ENCODE measurements around the gene SERINC5.

Gene SERINC5

DNA sequence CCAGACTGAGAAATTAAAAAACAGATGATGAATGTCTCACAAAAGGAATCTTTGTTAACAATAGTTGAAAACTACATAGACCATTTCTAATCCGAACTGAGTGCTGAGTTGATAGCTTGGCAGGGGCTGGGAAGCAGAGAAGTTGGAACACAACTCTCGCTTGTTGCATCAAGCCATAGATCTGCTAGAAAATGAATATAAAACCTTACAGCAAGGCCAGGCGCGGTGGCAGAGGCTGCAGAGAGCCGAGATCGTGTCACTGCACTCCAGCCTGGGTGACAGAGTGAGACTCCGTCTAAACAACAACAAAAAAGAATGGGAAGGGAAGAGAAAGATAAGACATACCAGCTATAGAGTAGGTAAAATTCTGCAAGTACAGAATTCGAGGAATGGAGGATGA lies 35.9 kb upstream of the SERINC5 start:
- TF ChIP-seq, protein P1, sequence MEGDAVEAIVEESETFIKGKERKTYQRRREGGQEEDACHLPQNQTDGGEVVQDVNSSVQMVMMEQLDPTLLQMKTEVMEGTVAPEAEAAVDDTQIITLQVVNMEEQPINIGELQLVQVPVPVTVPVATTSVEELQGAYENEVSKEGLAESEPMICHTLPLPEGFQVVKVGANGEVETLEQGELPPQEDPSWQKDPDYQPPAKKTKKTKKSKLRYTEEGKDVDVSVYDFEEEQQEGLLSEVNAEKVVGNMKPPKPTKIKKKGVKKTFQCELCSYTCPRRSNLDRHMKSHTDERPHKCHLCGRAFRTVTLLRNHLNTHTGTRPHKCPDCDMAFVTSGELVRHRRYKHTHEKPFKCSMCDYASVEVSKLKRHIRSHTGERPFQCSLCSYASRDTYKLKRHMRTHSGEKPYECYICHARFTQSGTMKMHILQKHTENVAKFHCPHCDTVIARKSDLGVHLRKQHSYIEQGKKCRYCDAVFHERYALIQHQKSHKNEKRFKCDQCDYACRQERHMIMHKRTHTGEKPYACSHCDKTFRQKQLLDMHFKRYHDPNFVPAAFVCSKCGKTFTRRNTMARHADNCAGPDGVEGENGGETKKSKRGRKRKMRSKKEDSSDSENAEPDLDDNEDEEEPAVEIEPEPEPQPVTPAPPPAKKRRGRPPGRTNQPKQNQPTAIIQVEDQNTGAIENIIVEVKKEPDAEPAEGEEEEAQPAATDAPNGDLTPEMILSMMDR (IDR thresholded peaks at IDR 0.05; ENCODE audit: insufficient read depth, missing control alignments), result no peak
- DNase-seq (ENCODE audit: insufficient read length, low spot score), result no peak
- no peak for FAIRE-seq

DNA sequence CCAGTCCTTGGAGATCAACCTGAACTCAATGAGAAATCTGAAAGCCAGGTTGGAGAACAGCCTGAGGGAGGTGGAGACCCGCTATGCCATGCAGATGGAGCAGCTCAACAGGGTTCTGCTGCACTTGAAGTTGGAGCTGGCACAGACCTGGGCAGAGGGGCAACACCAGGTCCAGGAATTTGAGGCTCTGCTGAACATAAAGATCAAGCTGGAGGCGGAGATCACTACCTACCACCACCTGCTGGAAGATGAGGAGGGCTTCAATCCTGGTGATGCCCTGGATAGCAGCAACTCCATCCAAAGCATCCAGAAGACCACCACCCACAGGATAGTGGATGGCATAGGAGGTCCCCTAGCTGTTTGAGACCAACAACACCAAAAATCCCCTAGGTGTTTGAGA lies 33.5 kb upstream of the SERINC5 start:
- TF ChIP-seq, protein P1 (IDR thresholded peaks at IDR 0.05; ENCODE audit: insufficient read depth, missing control alignments), result no peak
- FAIRE-seq, result no peak
- DNase-seq (ENCODE audit: insufficient read length, low spot score), result no peak

DNA sequence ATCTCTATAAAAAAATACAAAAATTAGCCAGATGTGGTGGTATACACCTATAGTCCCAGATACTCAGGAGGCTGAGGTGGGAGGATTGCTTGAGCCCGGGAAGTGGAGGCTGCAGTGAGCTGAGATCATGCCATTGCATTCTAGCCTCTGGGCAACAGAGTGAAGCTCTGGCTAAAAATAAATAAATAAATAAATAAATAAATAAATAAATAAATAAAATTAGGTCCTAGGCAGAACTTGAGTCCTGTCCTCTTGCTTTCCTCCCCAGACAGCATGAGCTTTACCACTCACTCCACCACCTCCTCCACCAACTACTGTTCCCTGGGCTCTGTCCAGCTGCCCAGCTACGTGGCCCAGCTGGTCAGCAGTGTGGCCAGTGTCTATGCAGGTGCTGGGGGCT lies 32.3 kb upstream of the SERINC5 start:
- no peak for DNase-seq (ENCODE audit: insufficient read length, low spot score)
- TF ChIP-seq, protein P1 (IDR thresholded peaks at IDR 0.05; ENCODE audit: insufficient read depth, missing control alignments), result no peak
- FAIRE-seq, result no peak

DNA sequence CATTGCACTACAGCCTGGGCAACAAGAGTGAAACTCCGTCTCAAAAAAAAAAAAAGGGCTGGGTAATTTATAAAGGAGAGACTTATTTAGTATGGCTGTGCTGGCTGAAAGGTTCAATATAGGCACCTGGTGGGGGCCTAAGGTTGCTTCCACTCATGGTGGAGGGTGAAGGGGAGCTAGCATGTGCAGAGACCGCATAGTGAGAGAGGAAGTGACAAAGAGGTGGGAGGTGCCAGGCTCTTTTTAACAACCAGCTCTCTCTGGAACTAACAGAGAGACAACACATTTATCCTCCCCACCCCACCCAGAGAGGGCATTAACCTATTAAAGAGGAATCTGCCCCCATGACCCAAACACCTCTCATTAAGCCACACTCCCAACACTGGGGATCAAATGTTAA lies 28.9 kb upstream of the SERINC5 start:
- DNase-seq (ENCODE audit: insufficient read length, low spot score) (no peak), FAIRE-seq (no peak)
- TF ChIP-seq, protein P1 (IDR thresholded peaks at IDR 0.05; ENCODE audit: insufficient read depth, missing control alignments), result no peak

- TF ChIP-seq, protein P1 (IDR thresholded peaks at IDR 0.05; ENCODE audit: insufficient read depth, missing control alignments), result no peak
- no peak for DNase-seq (ENCODE audit: insufficient read length, low spot score)
- no peak for FAIRE-seq
Observed at GRCh38 chr5:80283360-80283759, 27.5 kb upstream of the SERINC5 start.

DNA sequence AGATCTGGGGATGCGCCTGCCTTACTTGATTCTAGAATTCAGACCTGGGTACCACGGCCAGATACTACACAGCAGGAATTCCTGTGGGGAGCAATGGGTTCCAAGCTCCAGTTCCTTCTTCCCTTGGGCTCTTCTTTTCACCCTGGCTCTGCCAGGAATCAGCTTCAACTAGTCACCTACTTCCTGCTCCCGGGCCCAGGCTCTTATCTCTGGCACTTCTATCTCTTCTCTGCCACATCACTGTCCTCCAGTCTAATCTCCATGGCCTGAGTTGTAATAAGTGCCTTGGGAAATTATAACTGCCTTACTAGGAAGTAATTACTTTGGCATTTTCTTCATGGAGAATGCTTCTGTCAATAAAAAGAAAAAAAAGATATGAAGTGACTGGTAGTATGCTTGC lies 26.2 kb upstream of the SERINC5 start:
- FAIRE-seq, result no peak
- DNase-seq (ENCODE audit: insufficient read length, low spot score), result no peak
- TF ChIP-seq, protein P1 (IDR thresholded peaks at IDR 0.05; ENCODE audit: insufficient read depth, missing control alignments), result no peak

- TF ChIP-seq, protein P1 (IDR thresholded peaks at IDR 0.05; ENCODE audit: insufficient read depth, missing control alignments), result no peak
- FAIRE-seq, result no peak
- DNase-seq (ENCODE audit: insufficient read length, low spot score), result no peak
Observed at GRCh38 chr5:80277191-80277590, 21.3 kb upstream of the SERINC5 start.

Data from D721Med (cell line).